ENCODE results near the gene SUSD6. TPM values are rescaled to one million over a fixed set of nuclear protein-coding genes. Genes with fewer than 3 reads are reported as not detected.

Gene SUSD6
- total and polyA plus RNA-seq, 2 experiments from 2014 or later = 15.7 to 28.4 TPM

GRCh38 chr14:69682136-69682535 lies 70.7 kb downstream of the SUSD6 start:
- peaks cover 8% of the 10 kb centered on the region for H3K4me1 ChIP-seq (ENCODE audit: insufficient read depth)
- no peak overlapping the region for H3K27ac ChIP-seq
- no peaks in the 10 kb centered on the region for H3K9me3 ChIP-seq (ENCODE audit: low read depth)
- 88% methylated on average over 4 of the region's 4 CpGs for WGBS (ENCODE audit: low lambda C conversion rate, missing lambda C conversion rate)
- no peak overlapping the region for H3K4me3 ChIP-seq
- H3K4me2 ChIP-seq = no peak overlapping the region
- DNase-seq (ENCODE audit: low spot score) = no peak
- H2AFZ ChIP-seq = no peak overlapping the region
- H4K20me1 ChIP-seq (ENCODE audit: insufficient read depth, poor library complexity, severe bottlenecking) = peaks cover 9% of the 10 kb centered on the region
- no peaks in the 10 kb centered on the region for H3K36me3 ChIP-seq (replicated peaks; ENCODE audit: insufficient read depth, low read depth)
- no peaks in the 10 kb centered on the region for H3K9me2 ChIP-seq (replicated peaks; ENCODE audit: insufficient read depth)
- TF ChIP-seq EZH2 (IDR thresholded peaks at IDR 0.05; ENCODE audit: borderline replicate concordance) (no peak), EZH2phosphoT487 (IDR thresholded peaks at IDR 0.05; ENCODE audit: low read depth, severe bottlenecking, unreplicated experiment) (no peak)
- TF ChIP-seq, protein P1, sequence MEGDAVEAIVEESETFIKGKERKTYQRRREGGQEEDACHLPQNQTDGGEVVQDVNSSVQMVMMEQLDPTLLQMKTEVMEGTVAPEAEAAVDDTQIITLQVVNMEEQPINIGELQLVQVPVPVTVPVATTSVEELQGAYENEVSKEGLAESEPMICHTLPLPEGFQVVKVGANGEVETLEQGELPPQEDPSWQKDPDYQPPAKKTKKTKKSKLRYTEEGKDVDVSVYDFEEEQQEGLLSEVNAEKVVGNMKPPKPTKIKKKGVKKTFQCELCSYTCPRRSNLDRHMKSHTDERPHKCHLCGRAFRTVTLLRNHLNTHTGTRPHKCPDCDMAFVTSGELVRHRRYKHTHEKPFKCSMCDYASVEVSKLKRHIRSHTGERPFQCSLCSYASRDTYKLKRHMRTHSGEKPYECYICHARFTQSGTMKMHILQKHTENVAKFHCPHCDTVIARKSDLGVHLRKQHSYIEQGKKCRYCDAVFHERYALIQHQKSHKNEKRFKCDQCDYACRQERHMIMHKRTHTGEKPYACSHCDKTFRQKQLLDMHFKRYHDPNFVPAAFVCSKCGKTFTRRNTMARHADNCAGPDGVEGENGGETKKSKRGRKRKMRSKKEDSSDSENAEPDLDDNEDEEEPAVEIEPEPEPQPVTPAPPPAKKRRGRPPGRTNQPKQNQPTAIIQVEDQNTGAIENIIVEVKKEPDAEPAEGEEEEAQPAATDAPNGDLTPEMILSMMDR (IDR thresholded peaks at IDR 0.05; ENCODE audit: poor library complexity) = no peak
- peaks cover 87% of the 10 kb centered on the region for H3K79me2 ChIP-seq
- no peaks in the 10 kb centered on the region for H3K27me3 ChIP-seq

GRCh38 chr14:69682621-69683263 lies 71.3 kb downstream of the SUSD6 start:
- Histone ChIP-seq H3K79me2 (peaks cover 92% of the 10 kb centered on the region), H4K20me1 (ENCODE audit: insufficient read depth, poor library complexity, severe bottlenecking) (peaks cover 9% of the 10 kb centered on the region), H3K4me1 (ENCODE audit: insufficient read depth) (peaks cover 8% of the 10 kb centered on the region), H3K27ac (no peak overlapping the region), H3K9me2 (replicated peaks; ENCODE audit: insufficient read depth) (no peaks in the 10 kb centered on the region), H3K4me2 (no peak overlapping the region), H3K36me3 (replicated peaks; ENCODE audit: insufficient read depth, low read depth) (no peaks in the 10 kb centered on the region), H3K27me3 (no peaks in the 10 kb centered on the region), H3K4me3 (no peak overlapping the region), H3K9me3 (ENCODE audit: low read depth) (no peaks in the 10 kb centered on the region), H2AFZ (no peak overlapping the region)
- WGBS (ENCODE audit: low lambda C conversion rate, missing lambda C conversion rate) = 62% methylated on average over 1 of the region's 1 CpG
- DNase-seq (ENCODE audit: low spot score) = no peak
- TF ChIP-seq EZH2 (IDR thresholded peaks at IDR 0.05; ENCODE audit: borderline replicate concordance) (no peak), EZH2phosphoT487 (IDR thresholded peaks at IDR 0.05; ENCODE audit: low read depth, severe bottlenecking, unreplicated experiment) (no peak)
- TF ChIP-seq, protein P1 (IDR thresholded peaks at IDR 0.05; ENCODE audit: poor library complexity) = no peak

DNA sequence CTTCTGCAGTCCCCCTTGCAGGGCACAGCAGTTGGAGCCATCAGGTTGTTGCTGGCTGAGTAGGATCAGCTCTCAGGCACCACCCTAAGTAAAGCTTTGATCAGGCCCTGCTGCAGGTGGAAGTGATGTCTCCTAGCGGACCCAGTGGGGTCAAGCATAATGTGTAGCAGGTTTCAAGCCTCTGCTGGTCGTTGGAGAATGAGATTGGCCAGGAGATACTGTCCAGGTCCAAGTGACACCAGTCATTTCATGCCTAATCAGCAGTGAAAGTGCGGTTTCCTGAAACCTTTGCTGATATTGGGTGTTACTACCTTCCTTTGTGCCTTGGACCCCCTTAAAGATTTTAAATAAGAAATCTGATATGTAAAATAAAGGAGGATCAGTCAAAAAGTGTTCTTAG lies 72.6 kb downstream of the SUSD6 start:
- Histone ChIP-seq H3K9me2 (replicated peaks; ENCODE audit: insufficient read depth) (no peaks in the 10 kb centered on the region), H3K27me3 (no peaks in the 10 kb centered on the region), H3K4me1 (ENCODE audit: insufficient read depth) (peaks cover 8% of the 10 kb centered on the region), H3K4me3 (no peak overlapping the region), H4K20me1 (ENCODE audit: insufficient read depth, poor library complexity, severe bottlenecking) (peaks cover 9% of the 10 kb centered on the region), H3K36me3 (replicated peaks; ENCODE audit: insufficient read depth, low read depth) (no peaks in the 10 kb centered on the region), H3K4me2 (no peak overlapping the region), H2AFZ (no peak overlapping the region), H3K27ac (no peak overlapping the region), H3K9me3 (ENCODE audit: low read depth) (no peaks in the 10 kb centered on the region), H3K79me2 (peaks cover 92% of the 10 kb centered on the region)
- DNase-seq (ENCODE audit: low spot score) = no peak
- WGBS (ENCODE audit: low lambda C conversion rate, missing lambda C conversion rate) = 81% methylated on average over 3 of the region's 3 CpGs
- TF ChIP-seq, protein P1 (IDR thresholded peaks at IDR 0.05; ENCODE audit: poor library complexity) = no peak
- no peak for TF ChIP-seq EZH2phosphoT487 (IDR thresholded peaks at IDR 0.05; ENCODE audit: low read depth, severe bottlenecking, unreplicated experiment)
- no peak for TF ChIP-seq EZH2 (IDR thresholded peaks at IDR 0.05; ENCODE audit: borderline replicate concordance)
